Measurements from ENCODE around the gene CDK16. TPM values are rescaled to one million over a fixed set of nuclear protein-coding genes. Genes with fewer than 3 reads are reported as not detected.

The CDK16 gene
- total RNA-seq, 1 donor from 2014 or later: 253 TPM

DNA sequence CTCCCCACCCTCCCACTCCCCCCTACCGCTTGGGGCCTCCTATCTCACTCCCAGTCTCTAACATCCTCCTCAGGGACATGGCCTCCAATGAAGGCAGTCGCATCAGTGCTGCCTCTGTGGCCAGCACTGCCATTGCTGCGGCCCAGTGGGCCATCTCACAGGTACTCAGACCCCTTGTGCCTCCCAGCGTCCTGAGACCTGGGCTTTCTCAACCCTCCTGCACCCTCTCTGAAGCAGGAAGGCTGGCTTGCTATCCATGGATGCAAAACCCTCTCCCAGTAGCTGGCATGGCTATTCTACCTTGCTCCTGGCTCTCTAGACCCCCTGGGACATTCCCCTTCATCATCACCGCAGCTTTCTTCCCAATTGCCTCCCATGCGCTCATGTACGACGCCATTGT, 38.1 kb upstream of the CDK16 start:
- peaks cover 12% of the 10 kb centered on the region for H3K9me3 Mint-ChIP-seq (ENCODE audit: low read depth)
- no peak overlapping the region for H3K4me3 Mint-ChIP-seq (ENCODE audit: low read depth)

DNA sequence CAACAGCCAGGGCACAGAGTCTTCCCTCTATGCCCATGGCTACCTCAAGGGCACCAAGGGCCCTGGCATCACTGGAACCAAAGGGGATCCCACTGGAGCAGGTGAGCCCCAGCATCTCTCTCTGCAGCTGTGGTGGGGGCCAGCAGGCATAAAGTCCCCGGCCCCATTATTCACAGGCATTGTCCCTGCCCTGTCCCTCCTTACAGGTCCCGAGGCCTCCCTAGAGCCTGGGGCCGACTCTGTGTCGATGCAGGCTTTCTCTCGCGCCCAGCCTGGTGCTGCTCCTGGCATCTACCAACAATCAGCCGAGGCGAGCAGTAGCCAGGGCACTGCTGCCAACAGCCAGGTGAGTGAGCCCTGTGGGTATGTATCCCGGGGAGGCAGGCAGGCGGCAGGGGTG, 37.2 kb upstream of the CDK16 start:
- Mint-ChIP-seq H3K27ac (no peak overlapping the region), H3K27me3 (no peaks in the 10 kb centered on the region), H3K9me3 (ENCODE audit: low read depth) (peaks cover 11% of the 10 kb centered on the region), H3K36me3 (ENCODE audit: insufficient read depth) (peaks cover 15% of the 10 kb centered on the region), H3K4me1 (ENCODE audit: low read depth) (no peaks in the 10 kb centered on the region), H3K4me3 (ENCODE audit: low read depth) (no peak overlapping the region)
- DNase-seq (ENCODE audit: low spot score, unreplicated experiment): no peak
- TF ChIP-seq CTCF (IDR thresholded peaks at IDR 0.05; ENCODE audit: unreplicated experiment): no peak

More for the DNA sequence above, 38.1 kb upstream of the CDK16 start:
- Mint-ChIP-seq H3K4me1 (ENCODE audit: low read depth) (no peaks in the 10 kb centered on the region), H3K27me3 (no peaks in the 10 kb centered on the region), H3K36me3 (ENCODE audit: insufficient read depth) (peaks cover 16% of the 10 kb centered on the region), H3K27ac (no peak overlapping the region)
- DNase-seq (ENCODE audit: low spot score, unreplicated experiment): no peak
- no peak for TF ChIP-seq CTCF (IDR thresholded peaks at IDR 0.05; ENCODE audit: unreplicated experiment)

- DNase-seq (ENCODE audit: low spot score, unreplicated experiment): no peak
- Mint-ChIP-seq H3K4me1 (ENCODE audit: low read depth) (no peaks in the 10 kb centered on the region), H3K27me3 (no peaks in the 10 kb centered on the region), H3K4me3 (ENCODE audit: low read depth) (no peak overlapping the region), H3K27ac (no peak overlapping the region), H3K36me3 (ENCODE audit: insufficient read depth) (peaks cover 12% of the 10 kb centered on the region), H3K9me3 (ENCODE audit: low read depth) (peaks cover 5% of the 10 kb centered on the region)
- no peak for TF ChIP-seq CTCF (IDR thresholded peaks at IDR 0.05; ENCODE audit: unreplicated experiment)
These were observed 36.3 kb upstream of the CDK16 start for GRCh38 chrX:47182106-47182700.

DNA sequence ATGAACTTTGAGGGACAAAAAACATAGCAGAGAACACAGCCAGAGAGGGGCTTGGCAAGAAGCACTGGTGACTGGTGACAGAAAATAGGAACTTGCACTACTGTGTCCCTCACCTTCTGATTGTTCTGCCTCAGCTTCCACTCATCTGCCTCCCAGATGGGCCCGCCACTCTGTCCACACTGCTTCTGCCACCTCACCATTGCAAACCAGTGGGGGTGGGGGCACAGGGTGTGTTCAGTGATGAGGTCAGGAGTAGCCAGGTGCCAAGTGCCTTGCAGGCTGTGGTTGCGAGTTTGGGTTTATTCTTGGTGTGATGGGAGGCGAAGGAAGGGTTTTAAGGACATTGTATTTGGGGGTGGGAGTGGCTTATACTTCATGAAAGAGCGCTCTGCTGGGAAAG, 34.0 kb upstream of the CDK16 start:
- DNase-seq (ENCODE audit: low spot score, unreplicated experiment): no peak
- H3K27me3 Mint-ChIP-seq: no peaks in the 10 kb centered on the region
- TF ChIP-seq CTCF (IDR thresholded peaks at IDR 0.05; ENCODE audit: unreplicated experiment): no peak
- no peaks in the 10 kb centered on the region for H3K4me1 Mint-ChIP-seq (ENCODE audit: low read depth)
- H3K9me3 Mint-ChIP-seq (ENCODE audit: low read depth): peaks cover 2% of the 10 kb centered on the region
- H3K4me3 Mint-ChIP-seq (ENCODE audit: low read depth): no peak overlapping the region
- H3K36me3 Mint-ChIP-seq (ENCODE audit: insufficient read depth): peaks cover 7% of the 10 kb centered on the region
- H3K27ac Mint-ChIP-seq: no peak overlapping the region

DNA sequence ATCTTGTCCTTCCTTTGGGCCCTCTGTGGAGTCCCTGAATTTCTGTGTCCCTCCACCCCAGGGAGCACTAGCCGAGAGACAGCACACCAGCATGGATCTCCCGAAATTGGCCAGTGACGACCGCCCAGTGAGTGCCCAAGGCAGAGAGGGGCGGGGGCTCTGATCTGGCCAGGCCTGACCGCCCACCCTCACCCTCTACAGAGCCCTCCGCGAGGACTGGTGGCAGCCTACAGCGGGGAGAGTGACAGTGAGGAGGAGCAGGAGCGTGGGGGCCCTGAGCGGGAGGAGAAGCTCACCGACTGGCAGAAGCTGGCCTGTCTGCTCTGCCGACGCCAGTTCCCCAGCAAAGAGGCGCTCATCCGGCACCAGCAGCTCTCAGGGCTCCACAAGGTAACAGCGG, 33.2 kb upstream of the CDK16 start:
- H3K9me3 Mint-ChIP-seq (ENCODE audit: low read depth): peaks cover 2% of the 10 kb centered on the region
- TF ChIP-seq CTCF (IDR thresholded peaks at IDR 0.05; ENCODE audit: unreplicated experiment): no peak
- no peaks in the 10 kb centered on the region for H3K4me1 Mint-ChIP-seq (ENCODE audit: low read depth)
- no peak overlapping the region for H3K4me3 Mint-ChIP-seq (ENCODE audit: low read depth)
- no peak for DNase-seq (ENCODE audit: low spot score, unreplicated experiment)
- H3K36me3 Mint-ChIP-seq (ENCODE audit: insufficient read depth): peaks cover 7% of the 10 kb centered on the region
- no peaks in the 10 kb centered on the region for H3K27me3 Mint-ChIP-seq
- no peak overlapping the region for H3K27ac Mint-ChIP-seq
